Vagina (tissue), 2 donors: Measurements from ENCODE around the gene NRL.

Experiments used
- CTCF ChIP-seq, 3 experiments: fragments of 450-650 bp in 2 of 3; fragments of 200-600 bp in 1 of 3; sonication (generic) in 1 of 3; IDR thresholded peaks; one replicate each; pipeline ENCODE4 v1.5.1; 2017 to 2019; ENCODE audit warnings: antibody characterized with exemption in 3 of 3, mild to moderate bottlenecking in 2 of 3, moderate library complexity in 2 of 3
- POLR2A ChIP-seq, 2 donors: fragments of 450-650 bp; IDR thresholded peaks; one replicate each; pipeline ENCODE4 v1.6.1; 2017; ENCODE audit warnings: antibody characterized with exemption in 2 of 2, mild to moderate bottlenecking in 2 of 2, moderate library complexity in 2 of 2
- POLR2AphosphoS5 ChIP-seq, 2 donors: sonication (generic); formaldehyde crosslinking; IDR thresholded peaks; one replicate each; pipeline ENCODE4 v1.9.0; 2017; ENCODE audit warnings: antibody characterized with exemption in 2 of 2, mild to moderate bottlenecking in 2 of 2, low read depth in 1 of 2; ENCODE audit not compliant: insufficient read depth in 1 of 2

GRCh38 chr14:24102357-24103048 lies 12.2 kb downstream of the NRL start:
- TF ChIP-seq CTCF (IDR thresholded peaks at IDR 0.05) = no peak
- no peak for TF ChIP-seq POLR2AphosphoS5 (IDR thresholded peaks at IDR 0.05; ENCODE audit: insufficient read depth in 1 of 2, low read depth in 1 of 2)
- TF ChIP-seq POLR2A (IDR thresholded peaks at IDR 0.05) = no peak
